Subcutaneous abdominal adipose tissue (tissue), 5 donors: ENCODE results near the gene TMEM140.

Source experiments
- H3K27ac ChIP-seq: one replicate; pipeline ENCODE4 v1.7.0; 2013; ENCODE audit warnings: low read depth, mild to moderate bottlenecking, inconsistent platforms, low read length, moderate library complexity
- H3K27me3 ChIP-seq, 5 donors: one replicate each; pipeline ENCODE4 v1.7.0; 2013; ENCODE audit warnings: low read length in 5 of 5, inconsistent platforms in 1 of 5; ENCODE audit not compliant: control insufficient read depth in 5 of 5, insufficient read depth in 4 of 5
- H3K36me3 ChIP-seq, 5 donors: one replicate each; pipeline ENCODE4 v1.7.0; 2013; ENCODE audit warnings: low read length in 5 of 5; ENCODE audit not compliant: control insufficient read depth in 5 of 5, insufficient read depth in 5 of 5
- H3K4me1 ChIP-seq, 5 donors: one replicate each; pipeline ENCODE4 v1.7.0; 2013; ENCODE audit warnings: low read length in 5 of 5, mild to moderate bottlenecking in 3 of 5, moderate library complexity in 1 of 5; ENCODE audit not compliant: control insufficient read depth in 5 of 5, insufficient read depth in 5 of 5
- H3K4me3 ChIP-seq, 5 donors: one replicate each; pipeline ENCODE4 v1.7.0; 2013; ENCODE audit warnings: low read length in 5 of 5, low read depth in 1 of 5
- H3K9ac ChIP-seq, 5 donors: one replicate each; pipeline ENCODE4 v1.7.0; 2013; ENCODE audit warnings: low read length in 5 of 5, mild to moderate bottlenecking in 4 of 5, moderate library complexity in 3 of 5
- H3K9me3 ChIP-seq, 5 donors: one replicate each; pipeline ENCODE4 v1.7.0; 2013; ENCODE audit warnings: low read length in 5 of 5; ENCODE audit not compliant: control insufficient read depth in 5 of 5
- donor health status: healthy.
- donor health status: healthy.
- donor health status: healthy.
- donor health status: healthy.
- donor health status: healthy.

TMEM140 gene

GRCh38 chr7:135147899-135148721, at the start of gene TMEM140:
TSS of gene TMEM140 (plus strand) at chr7:135148072. CDS start at chr7:135164442, 16,370 bp downstream.
- Histone ChIP-seq H3K9me3 (no peaks in the 10 kb centered on the region), H3K36me3 (peaks cover 0 to 11% (median 9%) of the 10 kb centered on the region in 5 donors), H3K27me3 (no peaks in the 10 kb centered on the region), H3K27ac (peak within 1 kb of the TSS; percentile 96), H3K9ac (peak within 1 kb of the TSS; percentile 81 to 97 (median 89)), H3K4me3 (peak within 1 kb of the TSS; percentile 73 to 98 (median 88)), H3K4me1 (peaks cover 2 to 70% (median 54%) of the 10 kb centered on the region in 5 donors)

- Histone ChIP-seq H3K27ac (no peak overlapping the region), H3K27me3 (no peaks in the 10 kb centered on the region), H3K9ac (no peak overlapping the region), H3K4me3 (no peak overlapping the region), H3K9me3 (no peaks in the 10 kb centered on the region), H3K4me1 (peaks cover 0 to 5% (median 0%) of the 10 kb centered on the region in 5 donors), H3K36me3 (peaks cover 0 to 3% (median 0%) of the 10 kb centered on the region in 5 donors)
Observed at GRCh38 chr7:135098391-135098790, 49.5 kb upstream of the TMEM140 start.

GRCh38 chr7:135100856-135101255, 47.0 kb upstream of the TMEM140 start:
- Histone ChIP-seq H3K9ac (no peak overlapping the region), H3K4me3 (no peak overlapping the region), H3K27me3 (no peaks in the 10 kb centered on the region), H3K4me1 (peaks cover 0 to 5% (median 0%) of the 10 kb centered on the region in 5 donors), H3K9me3 (no peaks in the 10 kb centered on the region), H3K36me3 (no peaks in the 10 kb centered on the region), H3K27ac (no peak overlapping the region)

GRCh38 chr7:135102372-135102771, 45.5 kb upstream of the TMEM140 start:
- Histone ChIP-seq H3K4me3 (no peak overlapping the region), H3K9ac (no peak overlapping the region), H3K36me3 (no peaks in the 10 kb centered on the region), H3K27ac (no peak overlapping the region), H3K9me3 (no peaks in the 10 kb centered on the region), H3K4me1 (peaks cover 0 to 5% (median 0%) of the 10 kb centered on the region in 5 donors), H3K27me3 (no peaks in the 10 kb centered on the region)

GRCh38 chr7:135109562-135109961, 38.3 kb upstream of the TMEM140 start:
- Histone ChIP-seq H3K4me3 (no peak overlapping the region), H3K27me3 (no peaks in the 10 kb centered on the region), H3K36me3 (no peaks in the 10 kb centered on the region), H3K9me3 (no peaks in the 10 kb centered on the region), H3K4me1 (no peaks in the 10 kb centered on the region), H3K9ac (no peak overlapping the region), H3K27ac (no peak overlapping the region)

DNA sequence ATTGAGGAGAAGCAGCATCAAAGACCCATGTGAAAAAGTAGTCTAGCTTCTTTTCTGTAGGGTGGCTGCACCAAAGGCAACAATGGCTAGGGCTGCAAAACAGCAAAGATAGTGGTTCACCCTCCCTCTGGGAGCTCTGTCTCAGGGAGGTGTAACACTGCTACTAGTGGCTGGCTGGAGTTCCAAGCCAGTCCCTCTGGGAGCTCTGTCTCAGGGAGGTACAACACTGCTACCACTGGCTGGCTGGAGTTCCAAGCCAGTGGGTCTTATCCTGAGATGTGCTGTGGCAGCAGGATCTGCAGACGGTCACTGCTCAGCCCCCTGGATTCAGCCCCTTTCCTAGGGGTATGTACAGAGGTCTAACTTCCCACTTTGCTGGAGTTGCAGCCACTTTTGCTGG, 37.9 kb upstream of the TMEM140 start:
- Histone ChIP-seq H3K4me3 (no peak overlapping the region), H3K9ac (no peak overlapping the region), H3K9me3 (no peaks in the 10 kb centered on the region), H3K36me3 (no peaks in the 10 kb centered on the region), H3K4me1 (no peaks in the 10 kb centered on the region), H3K27me3 (no peaks in the 10 kb centered on the region), H3K27ac (no peak overlapping the region)

- no peak overlapping the region for H3K4me3 ChIP-seq
- H3K36me3 ChIP-seq, result no peaks in the 10 kb centered on the region
- no peak overlapping the region for H3K27ac ChIP-seq
- no peaks in the 10 kb centered on the region for H3K4me1 ChIP-seq
- no peaks in the 10 kb centered on the region for H3K27me3 ChIP-seq
- no peaks in the 10 kb centered on the region for H3K9me3 ChIP-seq
- no peak overlapping the region for H3K9ac ChIP-seq
Observed at GRCh38 chr7:135111379-135111778, 36.5 kb upstream of the TMEM140 start.

- no peaks in the 10 kb centered on the region for H3K27me3 ChIP-seq
- H3K36me3 ChIP-seq, result no peaks in the 10 kb centered on the region
- no peaks in the 10 kb centered on the region for H3K4me1 ChIP-seq
- no peaks in the 10 kb centered on the region for H3K9me3 ChIP-seq
- no peak overlapping the region for H3K4me3 ChIP-seq
- H3K9ac ChIP-seq, result no peak overlapping the region
- H3K27ac ChIP-seq, result no peak overlapping the region
Observed at GRCh38 chr7:135114622-135115021, 33.2 kb upstream of the TMEM140 start.

DNA sequence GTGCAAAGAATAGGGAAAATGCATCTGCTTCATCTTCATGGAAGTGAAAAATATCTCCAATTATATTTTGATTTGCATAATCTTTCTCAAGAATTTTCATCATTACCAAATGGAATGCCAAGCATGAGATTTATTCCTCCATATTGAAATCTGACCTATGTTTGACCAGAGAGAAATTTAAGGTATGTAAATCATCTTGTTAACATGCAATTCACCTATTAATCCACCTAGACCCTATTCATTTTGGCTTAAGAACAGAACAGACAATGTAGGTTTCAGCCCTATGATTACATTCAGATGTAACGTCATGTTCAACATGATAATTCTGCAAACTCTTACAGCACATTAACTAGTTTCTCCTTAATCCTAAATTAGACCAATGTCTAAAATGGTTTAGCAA, 30.8 kb upstream of the TMEM140 start:
- no peak overlapping the region for H3K4me3 ChIP-seq
- peaks cover 0 to 5% (median 0%) of the 10 kb centered on the region in 5 donors for H3K9me3 ChIP-seq
- H3K27me3 ChIP-seq, result no peaks in the 10 kb centered on the region
- no peaks in the 10 kb centered on the region for H3K36me3 ChIP-seq
- H3K27ac ChIP-seq, result no peak overlapping the region
- H3K4me1 ChIP-seq, result no peaks in the 10 kb centered on the region
- H3K9ac ChIP-seq, result no peak overlapping the region

DNA sequence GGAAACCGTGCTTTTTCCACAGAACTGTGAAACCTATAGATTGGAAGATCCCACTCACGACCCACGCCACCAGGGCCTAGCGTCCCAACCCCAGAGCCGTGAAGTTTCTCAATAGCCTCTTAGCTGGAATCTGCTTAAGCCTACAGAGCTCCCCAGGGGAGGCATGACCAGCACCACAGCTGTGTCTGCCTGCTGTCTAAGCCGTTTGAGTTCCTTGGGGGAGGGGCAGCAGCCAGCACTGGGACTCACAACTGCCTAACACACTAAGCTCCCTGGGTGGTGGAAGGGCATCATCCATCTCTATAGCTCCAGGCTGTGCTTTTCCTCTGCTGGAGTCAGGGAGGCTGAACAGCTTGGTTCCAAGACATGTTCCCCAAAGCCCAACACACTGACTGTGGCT, 26.0 kb upstream of the TMEM140 start:
- Histone ChIP-seq H3K9me3 (peaks cover 0 to 5% (median 3%) of the 10 kb centered on the region in 5 donors), H3K36me3 (no peaks in the 10 kb centered on the region), H3K27me3 (no peaks in the 10 kb centered on the region), H3K9ac (no peak overlapping the region), H3K4me1 (no peaks in the 10 kb centered on the region), H3K4me3 (no peak overlapping the region), H3K27ac (no peak overlapping the region)
